Small intestine (tissue), 7 donors: ENCODE measurements around the gene KDM2B. TPM values are rescaled to one million over a fixed set of nuclear protein-coding genes. Genes with fewer than 3 reads are reported as not detected.

Experiments
- DNase-seq, 2 donors: peaks; one replicate each; pipeline versions ENCODE4 v3.0.0 to v3.0.0-alpha.2; 2013
- FAIRE-seq: peaks from 2 replicates; lab custom pipeline; 2012; peaks lifted over from hg19 to GRCh38; lab: Jason Lieb, UNC
- H3K27ac ChIP-seq, 3 donors: one replicate each; pipeline ENCODE4 v1.5.1; 2013; ENCODE audit warnings: low read length in 2 of 3, mild to moderate bottlenecking in 2 of 3, control low read depth in 1 of 3, inconsistent platforms in 1 of 3, low read depth in 1 of 3, moderate library complexity in 1 of 3
- H3K27me3 ChIP-seq, 3 donors: one replicate each; pipeline ENCODE4 v1.6.1; 2013; ENCODE audit warnings: low read length in 3 of 3, inconsistent platforms in 1 of 3; ENCODE audit not compliant: control insufficient read depth in 3 of 3, insufficient read depth in 3 of 3
- H3K36me3 ChIP-seq, 3 donors: one replicate each; pipeline ENCODE4 v1.6.1; 2013; ENCODE audit warnings: low read length in 3 of 3, inconsistent platforms in 1 of 3, low read depth in 1 of 3, mild to moderate bottlenecking in 1 of 3, moderate library complexity in 1 of 3; ENCODE audit not compliant: control insufficient read depth in 3 of 3, insufficient read depth in 2 of 3
- H3K4me1 ChIP-seq, 3 donors: one replicate each; pipeline ENCODE4 v1.6.1; 2013; ENCODE audit warnings: low read length in 2 of 3, inconsistent platforms in 1 of 3, low read depth in 1 of 3, mild to moderate bottlenecking in 1 of 3, moderate library complexity in 1 of 3; ENCODE audit not compliant: control insufficient read depth in 3 of 3, insufficient read depth in 2 of 3
- H3K4me3 ChIP-seq, 3 donors: one replicate each; pipeline ENCODE4 v1.5.1; 2013; ENCODE audit warnings: low read length in 3 of 3, control low read depth in 1 of 3, inconsistent platforms in 1 of 3, low read depth in 1 of 3, mild to moderate bottlenecking in 1 of 3, moderate library complexity in 1 of 3
- H3K9me3 ChIP-seq, 2 donors: one replicate each; pipeline ENCODE4 v1.6.1; 2013; ENCODE audit warnings: low read depth in 1 of 2, low read length in 1 of 2; ENCODE audit not compliant: control insufficient read depth in 2 of 2, insufficient read depth in 1 of 2
- WGBS, 3 donors: extraction: QIAGEN DNeasy Blood & Tissue Kit; methylation state at CpG; one replicate each; pipeline ENCODE4 v1.1.7; 2013; 5-methylcytosine and 5-hydroxymethylcytosine counted together
- polyA plus RNA-seq, 4 donors: library from polyadenylated mRNA; stranded (reverse) in 3 of 4; unstranded in 1 of 4; fragments of 200-250 nt in 3 of 4; fragments of 120-200 nt in 1 of 4; gene quantifications; one replicate each; pipeline versions ENCODE4 v1.2.1 to v1.2.3, GENCODE V29; 2013
- donor health status: healthy with polysubstance abuse.
- donor health status: control.
- donor health status: control.
- donor health status: Bipolar disorder and iron deficiency.
- donor health status: healthy.

Gene KDM2B
- polyA plus RNA-seq, 4 donors: 7.6 to 16.0 (median 11.8) TPM

- no peak for FAIRE-seq
- Histone ChIP-seq H3K36me3 (peaks cover 0 to 26% (median 0%) of the 10 kb centered on the region in 3 donors), H3K9me3 (no peaks in the 10 kb centered on the region), H3K4me1 (peaks cover 0 to 27% (median 13%) of the 10 kb centered on the region in 3 donors), H3K27ac (peak overlapping the region; percentile 76 to 92 (median 82)), H3K4me3 (peak overlapping the region; percentile 51 to 73 (median 52)), H3K27me3 (no peaks in the 10 kb centered on the region)
- WGBS, 3 donors: 1 to 2% (median 2%) methylated on average over 35 to 83 of the region's 83 CpGs
- no peak for DNase-seq
Measured at GRCh38 chr12:121537814-121538698, 42.8 kb downstream of the KDM2B start.

DNA sequence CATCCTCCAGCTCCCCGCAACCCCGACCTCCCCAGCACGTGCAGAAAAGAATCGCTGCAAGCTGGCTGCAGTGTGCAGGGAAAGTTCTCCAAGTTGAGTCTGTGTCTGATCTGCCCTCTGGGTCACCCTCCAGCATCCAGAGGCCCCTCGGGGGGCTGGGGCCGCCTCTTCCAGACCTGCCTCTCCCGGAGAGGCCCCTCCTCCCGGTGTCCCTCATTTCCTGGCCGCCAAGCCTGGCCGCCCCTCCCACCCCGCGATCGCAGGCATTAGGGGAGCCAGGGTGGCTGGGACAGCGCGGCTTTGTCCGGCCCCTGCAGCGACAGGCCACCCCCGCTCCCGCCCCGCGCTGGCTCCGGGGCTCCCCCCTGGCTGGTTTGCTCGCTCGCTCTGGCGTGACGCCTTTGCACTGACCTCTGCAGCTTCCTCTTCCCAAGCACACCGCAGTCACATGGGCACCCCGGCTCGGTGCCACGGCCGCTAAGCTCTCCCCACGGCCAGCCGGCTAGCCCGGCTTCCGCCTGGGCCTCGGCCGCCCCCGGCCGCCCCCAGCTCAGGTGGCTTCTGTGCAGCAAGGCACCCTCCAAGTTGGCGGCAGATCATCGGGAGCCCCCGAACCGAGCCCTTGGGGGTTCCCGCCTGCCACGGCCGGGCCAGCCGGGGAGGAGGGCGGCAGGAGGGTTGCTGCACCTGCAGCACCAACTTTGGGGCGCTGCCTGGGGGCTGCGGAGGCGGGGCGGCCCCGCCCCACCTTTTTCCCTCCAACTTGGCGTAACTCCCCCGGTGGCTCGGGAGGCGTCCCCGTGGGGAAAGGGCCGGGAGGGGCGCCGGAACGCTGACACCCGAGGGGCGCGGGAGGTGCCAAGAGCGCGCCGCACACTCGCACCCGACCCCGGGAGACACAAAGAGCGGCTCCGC lies 43.7 kb downstream of the KDM2B start:
- Histone ChIP-seq H3K27me3 (no peaks in the 10 kb centered on the region), H3K9me3 (no peaks in the 10 kb centered on the region), H3K36me3 (peaks cover 0 to 34% (median 0%) of the 10 kb centered on the region in 3 donors), H3K4me3 (peak overlapping the region; percentile 51 to 73 (median 52)), H3K27ac (peak overlapping the region; percentile 76 to 92 (median 82)), H3K4me1 (peaks cover 0 to 32% (median 13%) of the 10 kb centered on the region in 3 donors)
- WGBS, 3 donors: 0 to 1% (median 1%) methylated on average over 48 to 73 of the region's 73 CpGs
- FAIRE-seq (no peak), DNase-seq (peak; percentile 77 to 93)

DNA sequence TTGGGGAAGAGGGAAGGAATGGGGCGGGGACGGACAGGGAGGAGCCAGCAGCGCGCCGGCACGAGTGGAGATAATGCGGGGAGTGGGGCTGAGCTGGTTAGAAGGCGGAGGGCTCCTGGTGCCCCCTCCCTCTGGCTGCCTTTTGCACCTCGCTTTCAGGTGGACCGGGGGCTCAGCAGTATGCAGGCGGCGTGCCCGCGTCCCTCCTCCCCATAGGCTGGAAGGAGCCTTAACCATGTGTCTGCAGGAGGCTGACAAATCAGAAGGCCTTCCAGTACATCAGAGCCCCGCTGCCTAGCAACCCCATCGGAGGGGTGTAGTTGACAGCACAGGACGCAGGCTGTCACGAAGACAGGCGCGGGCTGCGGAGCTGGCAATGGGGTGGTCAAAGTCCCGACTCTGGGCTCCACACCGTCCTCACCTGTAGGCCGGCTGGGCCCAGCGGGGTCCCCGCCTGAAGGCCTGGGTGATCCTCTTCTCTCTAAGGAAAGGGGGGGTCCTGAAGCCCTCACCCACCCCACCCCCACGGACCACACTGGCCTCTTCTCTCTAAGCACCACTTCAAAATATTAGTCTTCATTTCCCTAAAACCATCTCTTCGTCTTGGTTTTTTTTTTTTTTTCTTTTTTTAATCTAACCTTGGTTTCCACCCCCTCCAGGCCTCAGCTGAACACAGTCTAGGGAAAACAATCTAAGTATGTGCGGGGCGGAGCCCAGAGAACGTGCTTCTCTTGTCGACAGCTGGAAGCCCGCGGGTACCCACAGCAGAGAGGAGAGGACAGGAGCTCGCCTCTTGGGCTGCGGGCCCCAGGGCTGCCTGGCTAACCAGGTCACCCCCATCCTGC lies 44.5 kb downstream of the KDM2B start:
- H3K4me3 ChIP-seq: peak overlapping the region in 2 of 3 donors; percentile 51 to 73
- 8 to 12% (median 10%) methylated on average over 34 to 36 of the region's 36 CpGs for WGBS, 3 donors
- H3K9me3 ChIP-seq: no peaks in the 10 kb centered on the region
- peaks cover 0 to 32% (median 13%) of the 10 kb centered on the region in 3 donors for H3K4me1 ChIP-seq
- no peaks in the 10 kb centered on the region for H3K27me3 ChIP-seq
- peak overlapping the region; percentile 76 to 92 (median 82) for H3K27ac ChIP-seq
- DNase-seq (peak; percentile 81 to 89), FAIRE-seq (no peak)
- peaks cover 0 to 38% (median 0%) of the 10 kb centered on the region in 3 donors for H3K36me3 ChIP-seq

GRCh38 chr12:121535150-121536053 lies 45.4 kb downstream of the KDM2B start:
- DNase-seq: peak in 1 of 2 donors; percentile 85
- 29 to 40% (median 39%) methylated on average over 13 of the region's 13 CpGs for WGBS, 3 donors
- H3K4me3 ChIP-seq: peak overlapping the region in 1 of 3 donors; percentile 51
- H3K4me1 ChIP-seq: peaks cover 0 to 32% (median 14%) of the 10 kb centered on the region in 3 donors
- no peak for FAIRE-seq
- H3K9me3 ChIP-seq: no peaks in the 10 kb centered on the region
- H3K27ac ChIP-seq: peak overlapping the region in 2 of 3 donors; percentile 76 to 92
- H3K27me3 ChIP-seq: no peaks in the 10 kb centered on the region
- H3K36me3 ChIP-seq: peaks cover 0 to 45% (median 0%) of the 10 kb centered on the region in 3 donors

DNA sequence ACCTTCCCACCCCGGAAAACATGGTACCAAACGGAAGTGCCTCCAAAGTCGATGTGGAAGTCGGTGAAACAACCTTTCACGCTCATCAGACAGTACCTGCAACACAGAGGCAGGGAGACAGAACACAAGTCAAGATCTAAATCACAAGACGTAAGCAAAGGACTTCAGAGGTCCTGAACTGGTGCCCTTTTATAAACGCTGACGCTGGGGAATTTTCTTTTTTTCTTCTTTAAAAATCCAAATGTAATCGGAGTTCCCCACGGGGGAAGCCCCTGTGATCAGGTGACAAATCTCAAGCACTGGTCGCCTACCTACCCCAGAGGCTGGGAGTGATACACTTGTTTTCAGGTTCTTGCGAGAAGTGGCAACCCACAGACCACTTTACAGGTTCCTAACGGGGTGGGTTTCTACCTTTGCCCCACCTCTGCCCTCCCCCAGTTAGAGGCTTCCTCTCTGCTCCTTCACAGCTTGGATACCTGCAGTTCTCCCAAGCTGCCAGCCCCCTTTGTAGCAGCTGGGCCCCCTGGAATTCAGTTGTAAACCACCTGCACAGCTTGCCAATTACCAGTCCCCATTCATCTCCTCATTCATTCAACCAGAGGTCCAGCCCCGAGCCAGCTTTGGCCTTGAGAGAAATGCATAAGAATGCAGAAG lies 46.2 kb downstream of the KDM2B start:
- Histone ChIP-seq H3K36me3 (peaks cover 0 to 43% (median 0%) of the 10 kb centered on the region in 3 donors), H3K4me3 (no peak overlapping the region), H3K4me1 (peaks cover 0 to 32% (median 16%) of the 10 kb centered on the region in 3 donors), H3K27ac (peak overlapping the region in 1 of 3 donors; percentile 6), H3K27me3 (no peaks in the 10 kb centered on the region), H3K9me3 (no peaks in the 10 kb centered on the region)
- WGBS, 3 donors: 68 to 84% (median 74%) methylated on average over 14 of the region's 14 CpGs
- FAIRE-seq (no peak), DNase-seq (no peak)

GRCh38 chr12:121533394-121534090 lies 47.3 kb downstream of the KDM2B start:
- Histone ChIP-seq H3K27me3 (no peaks in the 10 kb centered on the region), H3K9me3 (no peaks in the 10 kb centered on the region), H3K36me3 (peaks cover 0 to 47% (median 0%) of the 10 kb centered on the region in 3 donors), H3K27ac (peak overlapping the region in 2 of 3 donors; percentile 7 to 8), H3K4me3 (no peak overlapping the region), H3K4me1 (peaks cover 0 to 29% (median 11%) of the 10 kb centered on the region in 3 donors)
- 66 to 84% (median 80%) methylated on average over 17 of the region's 17 CpGs for WGBS, 3 donors
- no peak for FAIRE-seq
- no peak for DNase-seq
